ENCODE results near the gene TTC22. TPM values are rescaled to one million over a fixed set of nuclear protein-coding genes. Genes with fewer than 3 reads are reported as not detected.
A peak's percentile ranks its signal among the peaks of the same experiment; 100 is the strongest.

TTC22 gene
- total RNA-seq, 1 experiment from 2014 or later: 0.59 TPM

DNA sequence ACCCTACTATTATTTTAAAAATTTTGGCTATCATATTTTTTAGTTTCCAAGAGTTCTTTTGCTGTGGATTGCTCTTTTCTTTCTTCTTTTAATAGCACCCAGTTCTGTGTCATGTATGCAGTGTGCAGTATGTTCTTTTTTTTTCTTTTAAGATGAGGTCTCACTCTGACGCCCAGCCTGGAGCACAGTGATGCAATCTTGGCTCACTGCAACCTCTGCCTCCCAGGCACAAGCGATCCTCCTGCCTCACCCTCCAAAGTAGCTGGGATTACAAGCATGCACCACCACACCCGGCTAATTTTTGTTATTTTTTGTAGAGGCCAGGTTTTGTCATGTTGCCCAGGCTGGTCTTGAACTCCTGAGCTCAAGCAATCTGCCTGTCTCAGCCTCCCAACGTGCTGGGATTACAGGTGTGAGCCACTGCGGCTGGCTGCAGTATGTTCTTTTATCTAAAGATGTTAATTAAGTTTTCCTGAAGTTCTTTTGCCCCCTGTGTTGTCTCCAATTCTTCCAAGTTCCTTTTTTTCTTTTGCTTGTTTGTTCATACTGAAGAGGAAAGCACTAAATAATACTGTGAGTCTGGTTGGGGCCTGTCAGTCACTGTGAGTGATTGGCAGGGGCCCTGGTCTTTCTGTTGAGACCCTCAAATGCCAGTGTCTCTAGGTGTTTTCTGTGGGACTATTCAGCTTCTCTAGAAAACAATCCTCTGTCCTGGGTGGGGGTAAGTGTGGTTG lies 17.5 kb upstream of the TTC22 start:
- no peak overlapping the region for H4K8ac ChIP-seq (replicated peaks; ENCODE audit: insufficient read length, low read depth, low read length)
- no peak overlapping the region for H3T11ph ChIP-seq (ENCODE audit: low read length)
- Mint-ChIP-seq H3K4me3 (no peak overlapping the region), H3K9me3 (peaks cover under 1 to 6% of the 10 kb centered on the region in 2 experiments; a peak in 4 of 5 replicates), H3K36me3 (ENCODE audit: insufficient read depth in 1 of 3, low read depth in 3 of 3) (0 out of 7 replicates have a peak, but pooled peaks cover 0 to under 1% (median 0%) of the 10 kb centered on the region in 3 experiments), H3K4me1 (peaks cover 26 to 38% of the 10 kb centered on the region in 2 experiments), H3K27ac (peak overlapping the region in 1 of 3 experiments; percentile 71; a peak in 4 of 7 replicates), H3K27me3 (ENCODE audit: low read depth) (peaks cover 30% of the 10 kb centered on the region)
- no peak overlapping the region for H3K23ac ChIP-seq (ENCODE audit: insufficient read length, low read depth, low read length)
- H4K91ac ChIP-seq (ENCODE audit: insufficient read length, low read depth, low read length): no peak overlapping the region
- no peak overlapping the region for H2BK120ac ChIP-seq (ENCODE audit: low read depth, low read length, poor library complexity, severe bottlenecking)
- H4K20me1 ChIP-seq (ENCODE audit: control insufficient read depth, insufficient read depth, insufficient read length): no peaks in the 10 kb centered on the region
- no peaks in the 10 kb centered on the region for H3K79me1 ChIP-seq (ENCODE audit: insufficient read depth, low read depth, low read length, poor library complexity, severe bottlenecking)
- H3K27me3 ChIP-seq (ENCODE audit: insufficient read depth, low read length): no peaks in the 10 kb centered on the region
- no peak overlapping the region for H3K27ac ChIP-seq (ENCODE audit: insufficient read length, low read depth, low read length)
- no peak overlapping the region for H2BK15ac ChIP-seq (ENCODE audit: low read depth, low read length)
- H3K18ac ChIP-seq (ENCODE audit: insufficient read length, low read depth, low read length): no peak overlapping the region
- H3K56ac ChIP-seq (ENCODE audit: insufficient read length, low read depth, low read length): no peak overlapping the region
- no peak overlapping the region for H3K9ac ChIP-seq (ENCODE audit: extremely low read depth, insufficient read length, low read length)
- H3K14ac ChIP-seq (ENCODE audit: insufficient read depth, low read length): no peak overlapping the region
- H2BK12ac ChIP-seq (ENCODE audit: insufficient read length, low read depth, low read length): no peak overlapping the region
- WGBS (ENCODE audit: extremely low coverage, insufficient read length, low lambda C conversion rate): no CpG with 5 or more reads among the region's 5 CpGs
- DNase-seq: no peak
- no peak overlapping the region for H2AK5ac ChIP-seq (ENCODE audit: insufficient read length, low read length)
- TF ChIP-seq CTCF (conservative IDR thresholded peaks at IDR 0.05): no peak
- H2BK5ac ChIP-seq (ENCODE audit: insufficient read length, low read length): no peak overlapping the region
- H3K79me2 ChIP-seq (ENCODE audit: insufficient read depth, low read length): no peaks in the 10 kb centered on the region
- no peak overlapping the region for H3K4me2 ChIP-seq (ENCODE audit: insufficient read depth, insufficient read length, low read length)
- no peak overlapping the region for H3K4ac ChIP-seq (ENCODE audit: low read depth, low read length)
- H2AFZ ChIP-seq (ENCODE audit: low read length): no peak overlapping the region
- peaks cover 6% of the 10 kb centered on the region; the same call in 1 of the 2 replicates for H3K4me1 ChIP-seq (ENCODE audit: insufficient read depth, low read length)
- no peak overlapping the region for H2BK20ac ChIP-seq (ENCODE audit: low read depth, low read length, poor library complexity, severe bottlenecking)
- H3K9me3 ChIP-seq (ENCODE audit: control insufficient read depth, low read depth, low read length): no peaks in the 10 kb centered on the region
- H4K5ac ChIP-seq (ENCODE audit: insufficient read length, low read depth, low read length): no peak overlapping the region
- no peaks in the 10 kb centered on the region for H3K23me2 ChIP-seq (ENCODE audit: insufficient read length, low read depth, low read length, poor library complexity, severe bottlenecking)
